HG03432 (cell line): ENCODE data around the gene SOX2.
"Not testable (repeated sequence)": the region's sequence is repeated elsewhere in the genome, so short reads cannot be mapped to it uniquely, and the experiment has no call there.

Source experiments
- ATAC-seq: cut with Tn5 transposase; IDR thresholded peaks from one replicate; pipeline ENCODE4 v1.9.1; 2021; ENCODE audit warnings: mild to moderate bottlenecking, moderate library complexity; ENCODE audit not compliant: unreplicated experiment

The SOX2 gene

GRCh38 chr3:181753391-181753790, 41.7 kb downstream of the SOX2 start:
- ATAC-seq: no peak

- no peak for ATAC-seq
Observed at GRCh38 chr3:181755959-181756358, 44.2 kb downstream of the SOX2 start.

GRCh38 chr3:181756645-181757297, 45.0 kb downstream of the SOX2 start:
- no peak for ATAC-seq

GRCh38 chr3:181757694-181758306, 46.1 kb downstream of the SOX2 start:
- ATAC-seq: no peak

GRCh38 chr3:181761906-181762305, 50.2 kb downstream of the SOX2 start:
- ATAC-seq: no peak

GRCh38 chr3:181764033-181764432, 52.3 kb downstream of the SOX2 start:
- ATAC-seq: not testable (repeated sequence)
